Measurements from ENCODE around the gene ZNF775.
A peak's percentile ranks its signal among the peaks of the same experiment; 100 is the strongest.

ZNF775 gene

DNA sequence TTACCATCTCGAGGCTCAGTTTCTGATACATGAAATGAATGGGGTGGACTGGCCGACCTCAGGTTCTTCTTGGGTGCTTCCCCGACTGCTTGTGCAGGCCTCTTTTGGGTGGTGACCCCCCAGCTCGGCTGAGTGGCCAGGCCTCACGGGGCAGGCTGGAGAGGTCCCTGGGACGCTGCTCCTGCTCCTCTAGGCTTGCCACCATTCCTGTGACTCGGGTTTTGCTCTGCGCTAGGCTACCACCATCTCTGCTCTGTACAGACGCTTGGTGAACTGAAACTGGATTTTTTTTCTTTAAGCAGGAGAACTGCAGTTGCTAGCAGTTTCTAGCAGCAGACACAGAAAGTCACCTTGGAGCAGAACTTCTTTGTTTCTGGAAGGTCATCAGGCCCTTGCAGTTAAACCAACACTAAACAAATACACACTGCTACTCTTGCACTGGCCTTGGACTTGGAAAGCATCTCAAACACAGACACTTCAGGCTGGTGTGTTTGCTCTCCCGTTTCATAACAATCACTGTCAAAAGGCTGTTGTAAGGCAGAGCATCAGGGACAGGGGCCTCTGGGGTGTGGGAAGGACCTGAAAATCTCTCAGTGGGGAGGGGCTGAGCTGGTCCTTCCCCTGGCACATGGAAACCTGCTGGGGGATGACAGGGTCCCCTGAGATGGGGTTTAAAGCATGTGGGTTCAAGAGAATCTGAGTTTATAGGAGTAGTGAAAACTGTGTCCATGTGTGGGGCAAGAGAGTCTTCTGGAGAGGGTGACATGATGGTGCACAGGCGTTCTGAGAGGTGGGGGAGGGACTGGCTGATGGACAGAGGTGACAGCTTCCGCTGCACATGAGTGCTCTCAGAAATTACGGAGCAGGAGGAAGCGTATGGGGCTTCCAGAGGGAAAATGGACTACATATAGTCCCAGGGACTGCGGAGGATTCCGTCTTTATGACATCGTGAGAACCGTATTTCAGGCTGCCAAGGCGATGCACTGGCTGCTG, 36.3 kb downstream of the ZNF775 start:
- no peak for DNase-seq

DNA sequence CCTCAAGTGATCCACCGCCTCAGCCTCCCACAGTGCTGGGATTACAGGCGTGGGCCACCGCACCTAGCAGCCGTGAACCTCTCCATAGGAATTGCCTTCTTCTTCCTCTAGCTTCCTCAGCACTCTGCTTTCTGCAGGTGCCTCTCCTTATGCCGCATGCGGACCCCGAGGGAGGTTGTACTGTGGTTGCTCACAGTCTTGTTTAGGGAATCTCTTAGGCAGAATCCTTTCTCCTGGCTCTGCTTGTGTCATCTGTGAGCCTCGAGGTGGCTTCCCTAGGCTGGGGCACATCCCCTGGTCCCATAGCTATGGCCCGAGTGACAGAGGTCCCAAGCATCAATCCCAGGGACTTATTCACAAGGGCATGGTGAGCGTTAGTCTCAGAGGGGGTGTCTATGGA, 38.1 kb downstream of the ZNF775 start:
- no peak for DNase-seq

DNA sequence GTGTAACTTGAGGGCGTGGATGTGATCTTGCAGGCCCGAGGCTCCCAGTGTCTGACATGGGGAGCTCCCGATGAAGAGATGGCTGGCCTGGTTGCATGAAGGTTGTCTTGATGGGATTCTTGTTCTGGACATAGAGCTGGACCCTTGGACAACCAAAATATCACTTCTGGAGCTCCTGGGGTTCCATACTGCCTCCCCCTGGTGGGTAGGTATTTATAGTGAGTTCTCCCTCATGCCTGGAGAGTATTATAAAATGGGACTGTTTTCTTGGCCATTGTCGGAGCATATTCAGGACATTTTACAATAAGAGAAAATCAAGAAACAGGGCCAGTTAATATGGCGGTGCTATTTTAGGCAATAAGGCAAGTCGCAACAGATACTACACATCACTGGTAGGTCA, 38.7 kb downstream of the ZNF775 start:
- no peak for DNase-seq

GRCh38 chr7:150420242-150420641, 41.1 kb downstream of the ZNF775 start:
- no peak for DNase-seq

- DNase-seq: peak; percentile 33 to 86
Observed at GRCh38 chr7:150420987-150421674, 42.0 kb downstream of the ZNF775 start.

- DNase-seq: no peak
Observed at GRCh38 chr7:150421831-150422230, 42.7 kb downstream of the ZNF775 start.

- DNase-seq: no peak
Observed at GRCh38 chr7:150425670-150426069, 46.5 kb downstream of the ZNF775 start.

DNA sequence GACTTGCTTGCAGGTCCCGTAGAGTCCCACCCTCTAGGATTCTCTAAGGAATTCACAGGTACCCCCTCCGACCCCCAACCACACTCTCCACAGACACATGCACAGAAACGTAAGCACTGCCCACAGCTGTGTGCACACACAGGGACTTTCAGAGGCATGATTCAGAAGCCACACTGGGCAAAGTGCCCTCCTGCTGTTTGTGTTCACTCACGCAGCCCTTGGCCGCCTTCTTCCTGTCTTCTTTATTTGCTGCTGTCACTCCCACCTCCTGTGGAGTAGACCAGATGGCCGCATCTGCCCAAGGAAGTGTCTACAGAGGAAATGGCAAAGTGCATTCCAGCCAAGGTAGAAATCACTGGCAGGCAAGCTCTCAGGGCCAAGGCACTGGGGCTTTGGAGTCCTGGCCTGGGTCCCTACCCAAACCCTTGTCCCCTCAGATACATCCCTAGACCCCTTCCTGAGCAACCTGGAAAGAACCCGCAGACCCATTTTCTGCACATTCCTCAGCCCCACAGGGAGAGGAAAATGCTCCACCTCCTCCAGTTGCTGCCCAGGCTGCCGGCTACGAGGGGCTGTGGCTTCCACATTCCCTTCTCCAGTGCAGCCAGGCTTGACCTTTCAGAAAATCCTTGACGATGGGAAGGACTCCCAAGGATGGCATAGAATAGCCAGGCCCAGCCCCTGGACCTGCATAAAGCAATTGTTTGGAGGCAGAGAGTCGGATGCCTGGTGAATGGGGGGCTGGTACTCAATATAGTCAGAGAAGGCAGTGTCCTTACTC, 49.7 kb downstream of the ZNF775 start:
- peak in 1 of 2 donors; percentile 95 for DNase-seq

GRCh38 chr7:150429699-150430098, 50.6 kb downstream of the ZNF775 start:
- DNase-seq: no peak

GRCh38 chr7:150430465-150431085, 51.4 kb downstream of the ZNF775 start:
- DNase-seq: no peak

DNA sequence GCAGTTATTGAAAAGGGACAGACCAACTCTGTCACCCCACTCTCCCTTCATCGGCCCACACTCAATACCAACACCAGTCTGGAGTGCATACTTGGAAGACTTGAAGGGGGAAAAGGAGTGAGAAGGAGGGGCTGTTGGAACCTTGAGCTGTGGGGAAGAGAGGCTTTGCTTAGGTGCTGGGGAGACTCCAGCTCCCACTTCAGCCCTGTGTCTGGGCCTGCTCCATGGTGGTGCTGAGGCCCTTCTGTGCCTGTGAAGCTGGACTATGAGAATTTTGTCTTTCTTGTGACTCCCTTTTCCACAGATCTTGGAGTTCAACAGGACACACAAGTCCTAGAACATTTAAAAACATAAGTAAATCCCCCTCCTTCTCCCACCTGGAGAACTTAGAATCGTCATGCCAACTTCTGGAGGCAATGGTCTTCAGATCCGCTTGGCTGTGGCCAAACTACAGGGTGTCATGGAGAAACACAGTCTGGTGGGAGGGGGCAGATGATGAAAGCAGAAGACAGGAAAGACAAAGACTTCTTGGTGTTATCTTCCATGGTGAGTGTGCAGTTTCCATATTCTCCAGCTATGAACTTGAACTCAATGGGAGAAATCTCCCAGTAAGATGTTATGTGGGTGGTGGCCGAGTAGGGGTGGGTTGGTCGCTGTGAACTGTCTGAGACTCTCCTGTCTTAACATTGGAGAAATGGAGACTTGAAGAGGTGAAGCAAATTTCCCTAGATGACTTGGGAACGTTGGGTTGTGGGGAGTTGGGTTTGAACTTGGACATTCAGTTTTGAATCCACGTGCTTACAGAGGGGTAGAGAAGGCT, 52.9 kb downstream of the ZNF775 start:
- DNase-seq: no peak

DNA sequence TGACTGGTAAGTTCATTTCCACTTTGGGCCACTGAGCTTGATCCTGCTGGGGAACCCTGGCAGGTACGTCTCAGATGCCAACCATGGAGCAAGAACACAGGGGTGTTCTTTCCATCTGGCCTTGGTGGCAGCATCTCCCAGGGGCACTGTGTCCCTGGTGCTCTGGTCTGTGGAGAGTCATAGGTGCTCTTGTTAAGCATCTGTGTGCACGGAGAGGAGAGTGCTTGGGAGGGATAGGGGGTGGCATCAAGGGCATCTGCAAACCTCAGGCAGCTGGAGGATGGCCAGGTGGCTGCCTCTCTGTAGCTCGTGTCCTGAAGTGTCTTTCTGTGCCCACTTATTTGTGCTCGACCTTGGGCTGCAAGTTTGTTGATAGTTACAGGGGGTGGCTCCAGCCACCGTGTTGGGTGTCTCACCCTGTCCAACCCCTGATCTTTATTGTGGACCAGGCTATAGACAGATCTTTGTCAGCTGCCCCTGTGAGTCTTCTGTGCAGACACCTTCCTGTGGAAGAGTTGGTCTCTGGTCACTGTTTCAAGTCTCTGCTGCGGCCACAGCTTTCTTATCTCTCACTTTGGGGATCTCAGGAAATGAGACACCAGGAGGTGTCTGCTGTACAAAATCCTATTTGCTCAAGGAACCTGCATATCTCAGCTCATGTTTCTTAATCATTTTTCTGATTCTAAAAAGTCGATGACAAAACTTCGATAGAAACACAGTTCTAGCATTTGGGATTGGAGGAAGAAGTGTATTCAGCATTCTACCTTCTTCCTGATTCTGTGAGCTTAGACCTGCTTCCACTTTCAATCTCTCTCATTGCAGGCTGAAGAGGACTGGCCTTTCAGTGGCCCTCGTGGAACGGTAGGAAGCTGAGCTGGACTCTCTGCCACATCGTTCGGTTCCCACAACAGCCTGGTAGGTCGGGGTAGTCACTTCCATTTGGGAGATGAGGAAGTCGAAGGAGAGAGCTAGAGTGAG, 54.1 kb downstream of the ZNF775 start:
- peak in 1 of 2 donors; percentile 1 for DNase-seq

GRCh38 chr7:150434240-150434639, 55.1 kb downstream of the ZNF775 start:
- DNase-seq: no peak

DNA sequence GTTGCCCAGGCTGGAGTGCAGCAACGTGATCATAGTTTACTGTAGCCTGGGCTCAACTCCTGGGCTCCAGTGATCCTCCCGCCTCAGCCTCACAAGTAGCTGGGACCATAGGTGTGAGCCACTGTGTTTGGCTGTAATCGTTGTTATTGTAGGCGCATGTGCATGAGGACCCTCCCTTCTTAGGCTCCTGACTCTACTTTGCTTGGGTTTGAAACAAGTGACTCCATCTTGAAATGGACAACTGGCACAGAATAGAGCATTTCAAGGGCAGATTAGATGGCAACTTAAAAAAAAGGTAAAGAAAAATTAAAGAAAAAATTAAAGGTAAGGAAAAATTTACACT, 55.9 kb downstream of the ZNF775 start:
- DNase-seq: peak in 1 of 2 donors; percentile 22

- peak in 1 of 2 donors; percentile 63 for DNase-seq
Observed at GRCh38 chr7:150435390-150436073, 56.4 kb downstream of the ZNF775 start.

GRCh38 chr7:150439967-150440366, 60.8 kb downstream of the ZNF775 start:
- DNase-seq: peak in 1 of 2 donors; percentile 39

- DNase-seq: no peak
Observed at GRCh38 chr7:150441524-150441923, 62.4 kb downstream of the ZNF775 start.

DNA sequence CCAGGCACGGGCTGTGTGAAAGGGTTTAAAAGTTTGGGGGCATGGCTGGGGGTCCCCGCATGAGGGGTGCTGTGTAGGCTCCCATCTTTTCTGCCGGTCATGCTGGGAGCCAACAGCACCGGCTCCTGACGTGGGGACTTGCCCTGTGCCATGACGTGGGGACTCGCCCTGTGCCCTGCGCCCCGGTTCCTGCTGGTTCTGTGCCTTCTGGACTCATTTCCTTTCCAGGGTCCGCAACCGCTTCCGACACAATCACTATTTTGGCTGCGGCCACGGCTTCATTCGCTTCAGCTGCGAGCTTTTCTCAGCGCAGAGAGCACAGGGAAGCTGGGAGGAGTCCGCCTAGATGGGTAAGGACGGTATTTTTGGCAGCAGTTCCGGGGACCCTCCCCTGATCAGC, 63.7 kb downstream of the ZNF775 start:
- DNase-seq: no peak

GRCh38 chr7:150443793-150444540, 64.8 kb downstream of the ZNF775 start:
- DNase-seq: no peak
